HepG2 (cell line): Measurements from ENCODE around the gene UCN3. TPM values are rescaled to one million over a fixed set of nuclear protein-coding genes. Genes with fewer than 3 reads are reported as not detected.

Experiments
- AGO1 ChIP-seq: fragments of 200-400 bp; formaldehyde crosslinking; IDR thresholded peaks from 2 replicates; pipeline ENCODE4 v1.6.1; 2017; ENCODE audit warnings: mild to moderate bottlenecking, low read depth, low read length, moderate library complexity; ENCODE audit not compliant: poor library complexity, severe bottlenecking
- CEBPG ChIP-seq: IDR thresholded peaks from 2 replicates; pipeline ENCODE4 v1.6.1; 2016
- HES4 ChIP-seq: sonication (generic); formaldehyde crosslinking; IDR thresholded peaks from 2 replicates; pipeline ENCODE4 v1.9.0; 2021; ENCODE audit warnings: mild to moderate bottlenecking, missing genetic modification reagents, borderline replicate concordance
- HNRNPH1 ChIP-seq: fragments of 200-400 bp; formaldehyde crosslinking; optimal IDR thresholded peaks from 2 replicates; pipeline ENCODE3; 2017; ENCODE audit warnings: mild to moderate bottlenecking, low read depth, low read length
- IKZF1 ChIP-seq: fragments of 450-650 bp; IDR thresholded peaks from 2 replicates; pipeline ENCODE4 v1.7.1; 2016
- JUNB ChIP-seq: sonication (generic); formaldehyde crosslinking; IDR thresholded peaks from 2 replicates; pipeline ENCODE4 v1.8.0; 2022; ENCODE audit warnings: missing genetic modification reagents, mild to moderate bottlenecking, borderline replicate concordance
- KDM3A ChIP-seq: IDR thresholded peaks from 2 replicates; pipeline ENCODE4 v1.6.1; 2018; ENCODE audit warnings: low read depth, missing compliant biosample characterization
- KDM5A ChIP-seq: fragments of 200-600 bp; sonication (generic); IDR thresholded peaks from 2 replicates; pipeline ENCODE4 v1.7.0; 2018; ENCODE audit warnings: antibody characterized with exemption, mild to moderate bottlenecking, low read length, borderline replicate concordance
- NR2F1 ChIP-seq, 2 experiments: fragments of 450-650 bp in 1 of 2; formaldehyde crosslinking in 1 of 2; IDR thresholded peaks; 2 replicates each; pipeline versions ENCODE4 v1.5.0 to v1.6.1; 2016 to 2020; ENCODE audit warnings: mild to moderate bottlenecking in 1 of 2, missing compliant biosample characterization in 1 of 2, missing genetic modification reagents in 1 of 2, moderate library complexity in 1 of 2
- RXRA ChIP-seq: sonication (generic); formaldehyde crosslinking; IDR thresholded peaks from 2 replicates; pipeline ENCODE4 v1.5.1; 2020; ENCODE audit warnings: missing genetic modification reagents
- SIX4 ChIP-seq: sonication (generic); formaldehyde crosslinking; IDR thresholded peaks from 2 replicates; pipeline ENCODE4 v1.4.0; 2020; ENCODE audit warnings: missing genetic modification reagents
- SP2 ChIP-seq: sonication (generic); formaldehyde crosslinking; IDR thresholded peaks from 2 replicates; pipeline ENCODE4 v1.5.1; 2020; ENCODE audit warnings: mild to moderate bottlenecking, missing genetic modification reagents
- SP5 ChIP-seq: IDR thresholded peaks from 2 replicates; pipeline ENCODE4 v1.6.1; 2016; ENCODE audit warnings: low read depth, borderline replicate concordance
- SRSF1 ChIP-seq: fragments of 200-400 bp; formaldehyde crosslinking; optimal IDR thresholded peaks from 2 replicates; pipeline ENCODE3; 2017; ENCODE audit warnings: mild to moderate bottlenecking, low read depth, low read length, moderate library complexity
- TEAD3 ChIP-seq: optimal IDR thresholded peaks from 2 replicates; pipeline ENCODE3; 2016; ENCODE audit warnings: borderline replicate concordance
- ZNF326 ChIP-seq: sonication (generic); formaldehyde crosslinking; IDR thresholded peaks from 2 replicates; pipeline ENCODE4 v1.4.0; 2020; ENCODE audit warnings: missing genetic modification reagents, borderline replicate concordance
- polyA plus RNA-seq, 8 experiments: library from polyadenylated mRNA; depleted of rRNA in 3 of 8; stranded (reverse) in 7 of 8; unstranded in 1 of 8; fragments of >200 nt; fragmentation: Illumina TruSeq in 4 of 8; extraction: Trizol in 4 of 8; gene quantifications; 2 replicates each; pipeline versions ENCODE4 v1.2.1 to v1.2.3, GENCODE V29; 2011 to 2016; ENCODE audit warnings: low read depth in 4 of 8, missing spikeins in 1 of 8, mixed read lengths in 1 of 8; ENCODE audit not compliant: insufficient read depth in 1 of 8
- total RNA-seq, 5 experiments: library from RNA; depleted of rRNA; stranded (reverse); fragments of >200 nt; fragmentation: Illumina TruSeq; extraction: Trizol; gene quantifications; 2 replicates each; pipeline ENCODE4 v1.2.3, GENCODE V29; 2016; ENCODE audit warnings: low read depth in 1 of 5
- TF ChIP-seq, protein P1 (sequence below): sonication (generic); formaldehyde crosslinking; IDR thresholded peaks from 2 replicates; pipeline ENCODE4 v1.8.0; 2022; ENCODE audit warnings: missing genetic modification reagents, mild to moderate bottlenecking, inconsistent platforms, borderline replicate concordance
- TF ChIP-seq, protein P2 (sequence below), 2 experiments: fragments of 450-650 bp in 1 of 2; sonication (generic) in 1 of 2; formaldehyde crosslinking; IDR thresholded peaks; 2 replicates each; pipeline versions ENCODE4 v1.5.0 to v1.8.0; 2020 to 2022; ENCODE audit warnings: mild to moderate bottlenecking in 1 of 2, missing genetic modification reagents in 1 of 2
- TF ChIP-seq, protein P3 (sequence below): sonication (generic); formaldehyde crosslinking; IDR thresholded peaks from 2 replicates; pipeline ENCODE4 v1.4.0; 2020; ENCODE audit warnings: mild to moderate bottlenecking, missing genetic modification reagents
- TF ChIP-seq, protein P4 (sequence below): sonication (generic); formaldehyde crosslinking; IDR thresholded peaks from 2 replicates; pipeline ENCODE4 v1.4.0; 2020; ENCODE audit warnings: missing genetic modification reagents

Gene UCN3
- total and polyA plus RNA-seq, 2 of the 13 experiments (the other 11 are each of a cell fraction or from before 2014, with no cell fraction given) = not detected

DNA sequence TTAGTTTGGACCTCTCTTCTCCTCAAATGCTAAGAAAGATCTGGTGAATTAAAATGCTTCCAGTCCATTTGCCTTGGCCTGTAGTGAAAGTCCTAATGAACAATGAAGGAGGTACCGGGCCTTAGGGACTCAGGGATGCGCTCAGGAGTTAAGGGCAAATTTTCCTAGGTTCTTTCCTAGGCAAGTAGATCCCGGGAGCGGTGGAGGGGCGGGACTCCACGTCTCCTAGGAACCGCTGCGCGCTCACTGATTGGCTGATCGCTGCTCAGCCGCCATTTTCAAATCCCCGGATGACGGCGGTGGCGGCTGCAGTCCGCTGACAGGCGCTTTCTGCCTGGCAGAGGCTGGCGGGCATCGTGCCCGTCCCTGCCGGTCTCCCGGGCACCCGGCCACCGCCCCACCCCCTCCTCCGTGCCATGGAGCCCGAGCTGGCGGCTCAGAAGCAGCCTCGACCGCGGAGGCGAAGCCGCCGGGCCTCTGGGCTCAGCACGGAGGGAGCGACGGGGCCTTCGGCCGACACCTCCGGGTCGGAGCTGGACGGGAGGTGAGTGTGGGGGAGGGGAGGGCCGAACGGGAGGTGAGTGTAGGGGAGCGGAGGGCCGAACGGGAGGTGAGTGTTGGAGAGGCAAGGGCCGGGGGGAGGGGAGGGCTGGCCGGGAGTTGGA lies 47.6 kb downstream of the UCN3 start, which contains the start of gene NET1 (continued):
- TF ChIP-seq, protein P1, sequence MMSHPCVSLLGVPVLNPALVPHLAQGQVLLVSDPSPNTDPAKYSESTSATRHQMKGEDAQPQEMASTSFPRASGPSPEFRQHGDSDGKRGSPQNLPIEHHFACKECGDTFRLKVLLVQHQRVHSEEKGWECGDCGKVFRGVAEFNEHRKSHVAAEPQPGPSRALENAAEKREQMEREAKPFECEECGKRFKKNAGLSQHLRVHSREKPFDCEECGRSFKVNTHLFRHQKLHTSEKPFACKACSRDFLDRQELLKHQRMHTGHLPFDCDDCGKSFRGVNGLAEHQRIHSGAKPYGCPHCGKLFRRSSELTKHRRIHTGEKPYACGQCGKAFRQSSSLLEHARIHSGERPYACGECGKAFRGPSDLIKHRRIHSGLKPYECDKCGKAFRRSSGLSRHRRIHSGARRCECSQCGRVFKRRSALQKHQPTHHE (CRISPR knock-in tag) = no peak; the same call in 1 of the 2 replicates
- TF ChIP-seq IKZF1 (no peak), AGO1 (no peak), SP2 (CRISPR knock-in tag) (peak; percentile 93), KDM5A (peak; percentile 34; the same call in 1 of the 2 replicates), KDM3A (CRISPR knock-in tag) (peak; percentile 71; the same call in 1 of the 2 replicates), SP5 (CRISPR knock-in tag) (peak; percentile 34; the same call in 1 of the 2 replicates), TEAD3 (CRISPR knock-in tag) (peak; percentile 28), NR2F1 (CRISPR knock-in tag; IDR thresholded peaks at IDR 0.05) (no peak), SIX4 (CRISPR knock-in tag) (no peak), ZNF326 (CRISPR knock-in tag) (no peak), HES4 (CRISPR knock-in tag) (0 out of 2 replicates have a peak, but pooled peaks have one; percentile 43), SRSF1 (no peak), CEBPG (CRISPR knock-in tag) (no peak), RXRA (peak; percentile 18; the same call in 1 of the 2 replicates), JUNB (no peak), HNRNPH1 (no peak)
- TF ChIP-seq, protein P2, sequence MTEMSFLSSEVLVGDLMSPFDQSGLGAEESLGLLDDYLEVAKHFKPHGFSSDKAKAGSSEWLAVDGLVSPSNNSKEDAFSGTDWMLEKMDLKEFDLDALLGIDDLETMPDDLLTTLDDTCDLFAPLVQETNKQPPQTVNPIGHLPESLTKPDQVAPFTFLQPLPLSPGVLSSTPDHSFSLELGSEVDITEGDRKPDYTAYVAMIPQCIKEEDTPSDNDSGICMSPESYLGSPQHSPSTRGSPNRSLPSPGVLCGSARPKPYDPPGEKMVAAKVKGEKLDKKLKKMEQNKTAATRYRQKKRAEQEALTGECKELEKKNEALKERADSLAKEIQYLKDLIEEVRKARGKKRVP (CRISPR knock-in tag; IDR thresholded peaks at IDR 0.05) = peak in 1 of 2 experiments; percentile 31; a peak in 1 of 4 replicates
- TF ChIP-seq, protein P3, sequence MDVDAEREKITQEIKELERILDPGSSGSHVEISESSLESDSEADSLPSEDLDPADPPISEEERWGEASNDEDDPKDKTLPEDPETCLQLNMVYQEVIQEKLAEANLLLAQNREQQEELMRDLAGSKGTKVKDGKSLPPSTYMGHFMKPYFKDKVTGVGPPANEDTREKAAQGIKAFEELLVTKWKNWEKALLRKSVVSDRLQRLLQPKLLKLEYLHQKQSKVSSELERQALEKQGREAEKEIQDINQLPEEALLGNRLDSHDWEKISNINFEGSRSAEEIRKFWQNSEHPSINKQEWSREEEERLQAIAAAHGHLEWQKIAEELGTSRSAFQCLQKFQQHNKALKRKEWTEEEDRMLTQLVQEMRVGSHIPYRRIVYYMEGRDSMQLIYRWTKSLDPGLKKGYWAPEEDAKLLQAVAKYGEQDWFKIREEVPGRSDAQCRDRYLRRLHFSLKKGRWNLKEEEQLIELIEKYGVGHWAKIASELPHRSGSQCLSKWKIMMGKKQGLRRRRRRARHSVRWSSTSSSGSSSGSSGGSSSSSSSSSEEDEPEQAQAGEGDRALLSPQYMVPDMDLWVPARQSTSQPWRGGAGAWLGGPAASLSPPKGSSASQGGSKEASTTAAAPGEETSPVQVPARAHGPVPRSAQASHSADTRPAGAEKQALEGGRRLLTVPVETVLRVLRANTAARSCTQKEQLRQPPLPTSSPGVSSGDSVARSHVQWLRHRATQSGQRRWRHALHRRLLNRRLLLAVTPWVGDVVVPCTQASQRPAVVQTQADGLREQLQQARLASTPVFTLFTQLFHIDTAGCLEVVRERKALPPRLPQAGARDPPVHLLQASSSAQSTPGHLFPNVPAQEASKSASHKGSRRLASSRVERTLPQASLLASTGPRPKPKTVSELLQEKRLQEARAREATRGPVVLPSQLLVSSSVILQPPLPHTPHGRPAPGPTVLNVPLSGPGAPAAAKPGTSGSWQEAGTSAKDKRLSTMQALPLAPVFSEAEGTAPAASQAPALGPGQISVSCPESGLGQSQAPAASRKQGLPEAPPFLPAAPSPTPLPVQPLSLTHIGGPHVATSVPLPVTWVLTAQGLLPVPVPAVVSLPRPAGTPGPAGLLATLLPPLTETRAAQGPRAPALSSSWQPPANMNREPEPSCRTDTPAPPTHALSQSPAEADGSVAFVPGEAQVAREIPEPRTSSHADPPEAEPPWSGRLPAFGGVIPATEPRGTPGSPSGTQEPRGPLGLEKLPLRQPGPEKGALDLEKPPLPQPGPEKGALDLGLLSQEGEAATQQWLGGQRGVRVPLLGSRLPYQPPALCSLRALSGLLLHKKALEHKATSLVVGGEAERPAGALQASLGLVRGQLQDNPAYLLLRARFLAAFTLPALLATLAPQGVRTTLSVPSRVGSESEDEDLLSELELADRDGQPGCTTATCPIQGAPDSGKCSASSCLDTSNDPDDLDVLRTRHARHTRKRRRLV (CRISPR knock-in tag) = no peak
- TF ChIP-seq, protein P4, sequence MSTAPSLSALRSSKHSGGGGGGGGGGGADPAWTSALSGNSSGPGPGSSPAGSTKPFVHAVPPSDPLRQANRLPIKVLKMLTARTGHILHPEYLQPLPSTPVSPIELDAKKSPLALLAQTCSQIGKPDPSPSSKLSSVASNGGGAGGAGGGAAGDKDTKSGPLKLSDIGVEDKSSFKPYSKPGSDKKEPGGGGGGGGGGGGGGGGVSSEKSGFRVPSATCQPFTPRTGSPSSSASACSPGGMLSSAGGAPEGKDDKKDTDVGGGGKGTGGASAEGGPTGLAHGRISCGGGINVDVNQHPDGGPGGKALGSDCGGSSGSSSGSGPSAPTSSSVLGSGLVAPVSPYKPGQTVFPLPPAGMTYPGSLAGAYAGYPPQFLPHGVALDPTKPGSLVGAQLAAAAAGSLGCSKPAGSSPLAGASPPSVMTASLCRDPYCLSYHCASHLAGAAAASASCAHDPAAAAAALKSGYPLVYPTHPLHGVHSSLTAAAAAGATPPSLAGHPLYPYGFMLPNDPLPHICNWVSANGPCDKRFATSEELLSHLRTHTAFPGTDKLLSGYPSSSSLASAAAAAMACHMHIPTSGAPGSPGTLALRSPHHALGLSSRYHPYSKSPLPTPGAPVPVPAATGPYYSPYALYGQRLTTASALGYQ (CRISPR knock-in tag) = no peak
